GM19455 (cell line): Measurements from ENCODE around the gene DLGAP4.
"Not testable (repeated sequence)": the region's sequence is repeated elsewhere in the genome, so short reads cannot be mapped to it uniquely, and the experiment has no call there.

Experiments
- ATAC-seq: cut with Tn5 transposase; IDR thresholded peaks from one replicate; pipeline ENCODE4 v1.9.1; 2021; ENCODE audit not compliant: unreplicated experiment

DLGAP4 gene

GRCh38 chr20:36547186-36548005, 241.3 kb downstream of the DLGAP4 start:
- ATAC-seq: no peak

GRCh38 chr20:36548006-36548315, 241.8 kb downstream of the DLGAP4 start:
- no peak for ATAC-seq

GRCh38 chr20:36548704-36549627, 242.8 kb downstream of the DLGAP4 start:
- ATAC-seq: no peak

- ATAC-seq: no peak
Measured at GRCh38 chr20:36549628-36549941, 243.4 kb downstream of the DLGAP4 start.

GRCh38 chr20:36549942-36550789, 244.0 kb downstream of the DLGAP4 start:
- no peak for ATAC-seq

GRCh38 chr20:36550790-36551299, 244.7 kb downstream of the DLGAP4 start:
- no peak for ATAC-seq

GRCh38 chr20:36555248-36555647, 249.1 kb downstream of the DLGAP4 start:
- no peak for ATAC-seq

- ATAC-seq: no peak
Measured at GRCh38 chr20:36562724-36563123, 256.6 kb downstream of the DLGAP4 start.

GRCh38 chr20:36563374-36563773, 257.2 kb downstream of the DLGAP4 start:
- ATAC-seq: no peak

- not testable (repeated sequence) for ATAC-seq
Measured at GRCh38 chr20:36564078-36564725, 258.1 kb downstream of the DLGAP4 start.

- ATAC-seq: not testable (repeated sequence)
Measured at GRCh38 chr20:36564726-36565121, 258.6 kb downstream of the DLGAP4 start.

- ATAC-seq: no peak
Measured at GRCh38 chr20:36565520-36565919, 259.4 kb downstream of the DLGAP4 start.

GRCh38 chr20:36569847-36570429, 263.8 kb downstream of the DLGAP4 start:
- ATAC-seq: no peak

GRCh38 chr20:36571564-36572504, 265.7 kb downstream of the DLGAP4 start:
- no peak for ATAC-seq

- ATAC-seq: no peak
Measured at GRCh38 chr20:36572701-36573102, 266.6 kb downstream of the DLGAP4 start.

GRCh38 chr20:36573103-36573797, 267.1 kb downstream of the DLGAP4 start, which contains the start of gene TGIF2:
Gene TGIF2 (plus strand): TSS chr20:36573597. CDS start chr20:36578775, 5,178 bp downstream.
- peak; percentile 66 for ATAC-seq

- no peak for ATAC-seq
Measured at GRCh38 chr20:36573798-36574365, 267.7 kb downstream of the DLGAP4 start.
